HepG2 (cell line): Measurements from ENCODE around the gene TPRKB. TPM values are rescaled to one million over a fixed set of nuclear protein-coding genes. Genes with fewer than 3 reads are reported as not detected.

Experiments used
- ATAC-seq: fragments of 200-7000 bp; cut with Tn5 transposase; 3 replicates; pipeline ENCODE4 v1.9.1; 2020; ENCODE audit warnings: mild to moderate bottlenecking, moderate library complexity
- BruUV-seq: library from RNA; stranded (reverse); fragments of 400-500 nt; replicated peaks from 2 replicates; lab custom pipeline; 2021; lab: Mats Ljungman, UMichigan
- CTCF ChIA-PET: fragments of 300-600 bp; formaldehyde crosslinking; extraction: SDS; loops from one replicate; lab custom pipeline; 2021; ENCODE audit warnings: low total read pairs, inconsistent platforms, low intra/inter-chr PET ratio; lab: Yijun Ruan, JAX
- POLR2A ChIA-PET: fragments of 350-600 bp; sonication (Branson Sonifier 250); formaldehyde crosslinking; loops from one replicate; lab custom pipeline; 2020; ENCODE audit warnings: antibody characterized with exemption, inconsistent platforms; lab: Yijun Ruan, JAX
- DNase-seq: peaks from one replicate; pipeline ENCODE4 v3.0.0-alpha.2; 2015; ENCODE audit warnings: low spot score
- FAIRE-seq: peaks from 3 replicates; lab custom pipeline; 2011; peaks lifted over from hg19 to GRCh38; lab: Jason Lieb, UNC
- H2AFZ ChIP-seq: one replicate; pipeline ENCODE4 v1.6.1; 2011; ENCODE audit warnings: low read length, inconsistent platforms
- H3K27ac ChIP-seq: fragments of 300-600 bp; 3 replicates; pipeline ENCODE4 v1.8.0; 2011; ENCODE audit warnings: mixed run types, mild to moderate bottlenecking, mixed read lengths, low read length, inconsistent platforms; ENCODE audit not compliant: insufficient read depth; ENCODE audit errors: extremely low read length
- H3K27me3 ChIP-seq, 2 experiments: fragments of 200-600 bp in 1 of 2; 2 replicates in 1 of 2; 3 replicates in 1 of 2; pipeline versions ENCODE4 v1.6.0 to v1.8.0; 2011; ENCODE audit warnings: low read length in 2 of 2, mild to moderate bottlenecking in 2 of 2, moderate library complexity in 2 of 2, inconsistent platforms in 1 of 2; ENCODE audit not compliant: insufficient read depth in 2 of 2, control insufficient read depth in 1 of 2
- H3K36me3 ChIP-seq, 2 experiments: fragments of 200-600 bp in 1 of 2; replicated peaks in 1 of 2; 2 replicates in 1 of 2; 3 replicates in 1 of 2; pipeline versions ENCODE4 v1.5.1 to v1.8.0; 2011; ENCODE audit warnings: low read length in 2 of 2, inconsistent platforms in 1 of 2; ENCODE audit not compliant: insufficient read depth in 2 of 2, control insufficient read depth in 1 of 2
- H3K4me1 ChIP-seq: 2 replicates; pipeline ENCODE4 v1.5.1; 2012; ENCODE audit warnings: low read length, inconsistent platforms; ENCODE audit not compliant: insufficient read depth
- H3K4me2 ChIP-seq: 2 replicates; pipeline ENCODE4 v1.6.0; 2011; ENCODE audit warnings: low read depth, low read length, inconsistent platforms
- H3K4me3 ChIP-seq, 3 experiments: fragments of 200-600 bp in 1 of 3; sonication (generic), shearing (Covaris generic) in 1 of 3; replicated peaks in 1 of 3; 2 replicates each; pipeline ENCODE4 v1.5.1; 2011 to 2016; ENCODE audit warnings: low read length in 3 of 3, inconsistent platforms in 2 of 3, low read depth in 2 of 3, mild to moderate bottlenecking in 2 of 3, control low read depth in 1 of 3, mixed read lengths in 1 of 3; ENCODE audit not compliant: insufficient read depth in 1 of 3
- H3K79me2 ChIP-seq: one replicate; pipeline ENCODE4 v1.6.1; 2011; ENCODE audit warnings: low read length, inconsistent platforms; ENCODE audit not compliant: insufficient read depth
- H3K9ac ChIP-seq: 2 replicates; pipeline ENCODE4 v1.6.0; 2011; ENCODE audit warnings: mild to moderate bottlenecking, low read depth, low read length, inconsistent platforms; ENCODE audit not compliant: insufficient read depth
- H3K9me3 ChIP-seq: 2 replicates; pipeline ENCODE4 v1.5.1; 2012; ENCODE audit warnings: mild to moderate bottlenecking, low read length
- H4K20me1 ChIP-seq: 2 replicates; pipeline ENCODE4 v1.6.0; 2011; ENCODE audit warnings: inconsistent platforms, mild to moderate bottlenecking, low read length, moderate library complexity; ENCODE audit not compliant: insufficient read depth
- TEAD2 ChIP-seq: sonication (generic); formaldehyde crosslinking; IDR thresholded peaks from 2 replicates; pipeline ENCODE4 v1.9.0; 2021; ENCODE audit warnings: missing genetic modification reagents
- TFE3 ChIP-seq: IDR thresholded peaks from 2 replicates; pipeline ENCODE4 v1.6.1; 2016
- ZGPAT ChIP-seq: IDR thresholded peaks from 2 replicates; pipeline ENCODE4 v1.6.1; 2016; ENCODE audit warnings: mild to moderate bottlenecking
- ZNF101 ChIP-seq: sonication (generic); formaldehyde crosslinking; IDR thresholded peaks from 2 replicates; pipeline ENCODE4 v1.4.0; 2020; ENCODE audit warnings: mild to moderate bottlenecking, low read depth, missing genetic modification reagents, borderline replicate concordance
- ZNF335 ChIP-seq: sonication (generic); formaldehyde crosslinking; IDR thresholded peaks from 2 replicates; pipeline ENCODE4 v1.4.0; 2020; ENCODE audit warnings: missing genetic modification reagents
- ZNF367 ChIP-seq: sonication (generic); formaldehyde crosslinking; IDR thresholded peaks from 2 replicates; pipeline ENCODE4 v1.4.0; 2020; ENCODE audit warnings: missing genetic modification reagents, borderline replicate concordance
- ZNF44 ChIP-seq: sonication (generic); formaldehyde crosslinking; IDR thresholded peaks from 2 replicates; pipeline ENCODE4 v1.5.1; 2020; ENCODE audit warnings: mild to moderate bottlenecking, missing genetic modification reagents
- ZSCAN30 ChIP-seq: sonication (generic); formaldehyde crosslinking; IDR thresholded peaks from 2 replicates; pipeline ENCODE4 v1.5.0; 2020; ENCODE audit warnings: mild to moderate bottlenecking, missing genetic modification reagents
- WGBS: methylation state at CpG from one replicate; pipeline ENCODE4 v1.1.6; 2017; ENCODE audit warnings: low lambda C conversion rate; 5-methylcytosine and 5-hydroxymethylcytosine counted together
- in situ Hi-C: cut with HindIII; loops from 2 replicates; pipeline ENCODE4 v1.10.0; 2017; ENCODE audit warnings: low pct_unique_long_range_greater_than_20kb; ENCODE audit not compliant: extremely low pct_ligation_motif_present
- intact Hi-C: fragments of 100-400 bp; cut with micrococcal nuclease; formaldehyde crosslinking; loops from one replicate; pipeline ENCODE4 v1.10.0; 2022; ENCODE audit not compliant: unreplicated experiment
- polyA plus RNA-seq, 8 experiments: library from polyadenylated mRNA; depleted of rRNA in 3 of 8; stranded (reverse) in 7 of 8; unstranded in 1 of 8; fragments of >200 nt; fragmentation: Illumina TruSeq in 4 of 8; extraction: Trizol in 4 of 8; gene quantifications; 2 replicates each; pipeline versions ENCODE4 v1.2.1 to v1.2.3, GENCODE V29; 2011 to 2016; ENCODE audit warnings: low read depth in 4 of 8, missing spikeins in 1 of 8, mixed read lengths in 1 of 8; ENCODE audit not compliant: insufficient read depth in 1 of 8
- total RNA-seq, 5 experiments: library from RNA; depleted of rRNA; stranded (reverse); fragments of >200 nt; fragmentation: Illumina TruSeq; extraction: Trizol; gene quantifications; 2 replicates each; pipeline ENCODE4 v1.2.3, GENCODE V29; 2016; ENCODE audit warnings: low read depth in 1 of 5
- TF ChIP-seq, protein P1 (sequence below): sonication (generic); formaldehyde crosslinking; IDR thresholded peaks from 2 replicates; pipeline ENCODE4 v1.5.0; 2020; ENCODE audit warnings: mild to moderate bottlenecking, missing genetic modification reagents, borderline replicate concordance

Gene TPRKB
- total and polyA plus RNA-seq, 2 of the 13 experiments (the other 11 are each of a cell fraction or from before 2014, with no cell fraction given) = 32.0 to 58.0 TPM

GRCh38 chr2:73766994-73767393 lies 29.8 kb upstream of the TPRKB start:
- no peak for DNase-seq
- H3K4me3 ChIP-seq = no peak overlapping the region
- POLR2A ChIA-PET = no interaction called here
- FAIRE-seq = no peak
- intact Hi-C loops = no loop called here
- H3K9me3 ChIP-seq = no peaks in the 10 kb centered on the region
- H3K9ac ChIP-seq = no peak overlapping the region
- TF ChIP-seq TEAD2 = no peak
- no peak for TF ChIP-seq TFE3
- TF ChIP-seq, protein P1, sequence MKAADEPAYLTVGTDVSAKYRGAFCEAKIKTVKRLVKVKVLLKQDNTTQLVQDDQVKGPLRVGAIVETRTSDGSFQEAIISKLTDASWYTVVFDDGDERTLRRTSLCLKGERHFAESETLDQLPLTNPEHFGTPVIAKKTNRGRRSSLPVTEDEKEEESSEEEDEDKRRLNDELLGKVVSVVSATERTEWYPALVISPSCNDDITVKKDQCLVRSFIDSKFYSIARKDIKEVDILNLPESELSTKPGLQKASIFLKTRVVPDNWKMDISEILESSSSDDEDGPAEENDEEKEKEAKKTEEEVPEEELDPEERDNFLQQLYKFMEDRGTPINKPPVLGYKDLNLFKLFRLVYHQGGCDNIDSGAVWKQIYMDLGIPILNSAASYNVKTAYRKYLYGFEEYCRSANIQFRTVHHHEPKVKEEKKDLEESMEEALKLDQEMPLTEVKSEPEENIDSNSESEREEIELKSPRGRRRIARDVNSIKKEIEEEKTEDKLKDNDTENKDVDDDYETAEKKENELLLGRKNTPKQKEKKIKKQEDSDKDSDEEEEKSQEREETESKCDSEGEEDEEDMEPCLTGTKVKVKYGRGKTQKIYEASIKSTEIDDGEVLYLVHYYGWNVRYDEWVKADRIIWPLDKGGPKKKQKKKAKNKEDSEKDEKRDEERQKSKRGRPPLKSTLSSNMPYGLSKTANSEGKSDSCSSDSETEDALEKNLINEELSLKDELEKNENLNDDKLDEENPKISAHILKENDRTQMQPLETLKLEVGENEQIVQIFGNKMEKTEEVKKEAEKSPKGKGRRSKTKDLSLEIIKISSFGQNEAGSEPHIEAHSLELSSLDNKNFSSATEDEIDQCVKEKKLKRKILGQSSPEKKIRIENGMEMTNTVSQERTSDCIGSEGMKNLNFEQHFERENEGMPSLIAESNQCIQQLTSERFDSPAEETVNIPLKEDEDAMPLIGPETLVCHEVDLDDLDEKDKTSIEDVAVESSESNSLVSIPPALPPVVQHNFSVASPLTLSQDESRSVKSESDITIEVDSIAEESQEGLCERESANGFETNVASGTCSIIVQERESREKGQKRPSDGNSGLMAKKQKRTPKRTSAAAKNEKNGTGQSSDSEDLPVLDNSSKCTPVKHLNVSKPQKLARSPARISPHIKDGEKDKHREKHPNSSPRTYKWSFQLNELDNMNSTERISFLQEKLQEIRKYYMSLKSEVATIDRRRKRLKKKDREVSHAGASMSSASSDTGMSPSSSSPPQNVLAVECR (CRISPR knock-in tag) = no peak
- TF ChIP-seq ZNF44 (CRISPR knock-in tag) = no peak
- TF ChIP-seq ZSCAN30 = no peak
- TF ChIP-seq ZGPAT (CRISPR knock-in tag) = no peak
- TF ChIP-seq ZNF101 (CRISPR knock-in tag) = no peak
- no peak for TF ChIP-seq ZNF367 (CRISPR knock-in tag)
- TF ChIP-seq ZNF335 (CRISPR knock-in tag) = no peak
- no peak overlapping the region for H3K27ac ChIP-seq
- in situ Hi-C loops = no loop called here
- H3K4me1 ChIP-seq = no peaks in the 10 kb centered on the region
- WGBS = 95% methylated on average over 4 of the region's 4 CpGs
- H3K27me3 ChIP-seq = no peaks in the 10 kb centered on the region
- no peak overlapping the region for H2AFZ ChIP-seq
- H3K36me3 ChIP-seq = peaks cover 30 to 80% of the 10 kb centered on the region in 2 experiments
- no peaks in the 10 kb centered on the region for H3K79me2 ChIP-seq
- CTCF ChIA-PET = no interaction called here
- H4K20me1 ChIP-seq = no peaks in the 10 kb centered on the region
- BruUV-seq = no TSS peak
- H3K4me2 ChIP-seq = no peak overlapping the region
- ATAC-seq = no peak
